ENCODE data around the gene EIF3CL.
"Not testable (repeated sequence)": the region's sequence is repeated elsewhere in the genome, so short reads cannot be mapped to it uniquely, and the experiment has no call there.

The EIF3CL gene, protein sequence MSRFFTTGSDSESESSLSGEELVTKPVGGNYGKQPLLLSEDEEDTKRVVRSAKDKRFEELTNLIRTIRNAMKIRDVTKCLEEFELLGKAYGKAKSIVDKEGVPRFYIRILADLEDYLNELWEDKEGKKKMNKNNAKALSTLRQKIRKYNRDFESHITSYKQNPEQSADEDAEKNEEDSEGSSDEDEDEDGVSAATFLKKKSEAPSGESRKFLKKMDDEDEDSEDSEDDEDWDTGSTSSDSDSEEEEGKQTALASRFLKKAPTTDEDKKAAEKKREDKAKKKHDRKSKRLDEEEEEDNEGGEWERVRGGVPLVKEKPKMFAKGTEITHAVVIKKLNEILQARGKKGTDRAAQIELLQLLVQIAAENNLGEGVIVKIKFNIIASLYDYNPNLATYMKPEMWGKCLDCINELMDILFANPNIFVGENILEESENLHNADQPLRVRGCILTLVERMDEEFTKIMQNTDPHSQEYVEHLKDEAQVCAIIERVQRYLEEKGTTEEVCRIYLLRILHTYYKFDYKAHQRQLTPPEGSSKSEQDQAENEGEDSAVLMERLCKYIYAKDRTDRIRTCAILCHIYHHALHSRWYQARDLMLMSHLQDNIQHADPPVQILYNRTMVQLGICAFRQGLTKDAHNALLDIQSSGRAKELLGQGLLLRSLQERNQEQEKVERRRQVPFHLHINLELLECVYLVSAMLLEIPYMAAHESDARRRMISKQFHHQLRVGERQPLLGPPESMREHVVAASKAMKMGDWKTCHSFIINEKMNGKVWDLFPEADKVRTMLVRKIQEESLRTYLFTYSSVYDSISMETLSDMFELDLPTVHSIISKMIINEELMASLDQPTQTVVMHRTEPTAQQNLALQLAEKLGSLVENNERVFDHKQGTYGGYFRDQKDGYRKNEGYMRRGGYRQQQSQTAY

DNA sequence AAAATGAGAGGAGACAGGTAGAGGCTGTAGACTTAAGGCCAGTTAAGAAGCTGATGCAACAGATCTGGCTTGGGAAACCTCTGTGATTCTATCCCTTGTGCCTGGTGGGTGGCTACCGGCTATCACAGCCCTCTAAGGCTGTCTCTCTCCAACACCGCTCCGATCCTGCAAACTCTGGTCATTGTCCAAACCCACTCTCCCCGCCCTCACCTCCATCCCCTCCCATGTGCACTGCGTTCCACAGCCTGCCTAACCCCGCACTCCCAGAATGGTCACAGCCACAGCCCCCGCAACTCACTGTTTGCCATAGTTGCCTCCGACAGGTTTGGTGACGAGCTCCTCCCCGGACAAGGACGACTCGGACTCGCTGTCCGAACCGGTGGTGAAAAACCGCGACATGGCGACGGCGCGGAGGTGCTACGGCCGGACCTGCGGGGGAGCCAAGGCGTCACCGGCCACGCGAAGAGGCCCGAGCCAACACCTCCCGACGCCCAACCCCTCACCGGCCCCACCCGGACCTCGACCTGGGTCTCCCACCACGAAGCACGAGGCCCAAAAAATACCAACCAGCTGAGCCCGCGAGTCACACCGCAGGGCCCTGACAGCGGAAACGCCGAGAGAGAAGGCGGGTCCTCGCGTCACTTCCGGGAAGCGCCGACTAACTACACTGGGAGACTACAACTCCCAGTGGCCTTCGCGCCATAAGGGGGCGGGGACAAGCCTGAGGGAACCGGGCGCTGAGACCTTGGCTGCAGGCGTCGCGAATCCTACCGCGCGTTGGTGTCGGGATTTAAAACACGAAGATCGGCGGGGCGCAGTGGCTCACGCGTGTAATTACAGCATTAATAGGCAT lies at the start of gene EIF3CL:
Gene EIF3CL, minus strand, starts transcription at position 622 of the 853 bp plus-strand sequence. Its CDS starts 223 bp downstream, at position 399.
- DNase-seq: not testable (repeated sequence)

DNA sequence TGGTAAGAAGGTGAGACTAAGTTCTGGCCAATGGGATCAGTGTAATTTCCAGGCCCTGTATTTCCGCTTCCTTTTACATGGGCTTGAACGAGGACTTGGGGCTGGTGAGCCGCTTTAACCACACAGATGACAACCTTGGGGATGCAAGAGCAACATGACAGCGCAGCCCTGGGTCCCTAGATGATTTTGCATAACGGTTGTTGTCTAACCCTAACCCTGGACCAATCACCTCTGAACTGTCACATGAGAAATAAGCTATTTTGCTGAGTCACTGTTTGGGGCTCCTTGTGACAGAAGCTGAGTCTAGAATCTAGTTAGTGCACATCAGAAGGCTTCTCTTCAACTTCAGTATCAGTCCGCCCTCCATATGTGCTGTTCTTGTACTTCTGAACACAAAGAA lies 43.4 kb upstream of the EIF3CL start:
- not testable (repeated sequence) for DNase-seq

DNA sequence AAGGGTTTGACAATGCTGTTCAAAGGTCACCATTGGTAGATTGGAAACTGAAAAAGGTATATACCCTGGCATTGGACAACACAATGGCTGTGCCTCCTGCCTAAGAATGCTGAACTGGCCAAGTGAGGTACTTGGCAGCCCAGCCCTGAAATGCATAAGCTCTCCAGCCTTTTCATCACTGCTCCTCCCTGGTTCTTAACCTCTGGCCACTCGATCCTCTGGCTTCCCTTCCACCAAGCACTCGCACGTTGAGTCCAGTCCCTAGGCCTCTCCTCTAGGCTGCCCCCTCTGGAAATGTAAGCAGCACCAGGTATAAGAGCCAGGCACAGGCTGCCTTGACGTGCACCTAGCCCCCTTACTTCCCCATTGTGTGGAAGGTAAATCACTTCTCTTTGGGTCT lies 42.7 kb upstream of the EIF3CL start:
- not testable (repeated sequence) for DNase-seq

DNA sequence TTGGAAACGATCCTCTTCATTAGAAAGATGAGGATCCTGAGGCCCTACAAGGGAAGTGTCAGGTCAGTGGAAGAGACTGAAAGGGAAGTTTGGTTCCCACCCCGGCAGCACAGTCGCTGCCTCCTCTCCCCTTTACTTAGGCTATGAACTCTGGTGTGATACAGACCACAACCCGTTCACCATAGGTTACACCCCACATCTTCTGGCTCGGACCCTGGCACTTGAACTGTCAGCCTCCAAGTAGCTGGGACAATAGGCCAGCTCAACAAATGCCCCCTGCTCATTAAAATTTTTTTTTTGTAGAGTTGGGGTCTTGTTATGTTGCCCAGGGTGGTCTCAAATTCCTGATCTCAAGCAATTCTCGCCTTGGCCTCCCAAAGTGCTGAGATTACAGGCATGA lies 40.3 kb upstream of the EIF3CL start:
- DNase-seq: not testable (repeated sequence)

DNA sequence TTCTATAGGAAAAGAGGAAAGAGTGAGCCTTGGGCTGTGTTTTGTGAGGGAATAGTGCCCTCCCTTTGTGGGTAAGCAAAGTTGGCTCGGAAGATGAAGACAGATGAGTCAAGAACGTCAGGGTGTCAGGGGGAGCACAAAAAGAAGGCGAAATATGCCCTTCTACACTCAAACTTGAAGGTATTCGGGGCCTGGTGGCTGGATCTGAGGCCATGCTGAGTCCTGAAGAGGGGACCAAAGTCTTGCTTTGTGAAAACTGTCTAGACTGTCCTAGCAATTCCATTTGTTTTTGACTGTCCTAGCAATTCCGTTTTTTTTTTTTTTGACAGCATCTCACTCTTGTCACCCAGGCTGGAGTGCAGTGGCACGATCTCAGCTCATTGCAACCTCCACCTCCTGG lies 35.3 kb upstream of the EIF3CL start:
- DNase-seq: not testable (repeated sequence)

DNA sequence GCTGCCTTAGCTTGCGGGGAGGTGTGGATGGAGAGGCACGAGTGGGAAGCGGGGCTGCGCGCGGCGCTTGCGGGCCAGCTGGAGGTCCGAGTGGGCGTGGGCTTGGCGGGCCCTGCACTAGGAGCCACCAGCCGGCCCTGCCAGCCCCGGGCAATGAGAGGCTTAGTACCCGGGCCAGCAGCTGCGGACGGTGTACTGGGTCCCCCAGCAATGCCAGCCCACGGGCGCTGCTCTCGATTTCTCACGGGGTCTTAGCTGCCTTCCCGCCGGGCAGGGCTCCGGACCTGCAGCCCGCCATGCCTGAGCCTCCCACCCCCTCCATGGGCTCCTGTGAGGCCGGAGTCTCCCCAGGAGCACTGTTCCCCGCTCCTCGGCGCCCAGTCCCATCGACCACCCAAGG lies 31.7 kb upstream of the EIF3CL start:
- DNase-seq: not testable (repeated sequence)

DNA sequence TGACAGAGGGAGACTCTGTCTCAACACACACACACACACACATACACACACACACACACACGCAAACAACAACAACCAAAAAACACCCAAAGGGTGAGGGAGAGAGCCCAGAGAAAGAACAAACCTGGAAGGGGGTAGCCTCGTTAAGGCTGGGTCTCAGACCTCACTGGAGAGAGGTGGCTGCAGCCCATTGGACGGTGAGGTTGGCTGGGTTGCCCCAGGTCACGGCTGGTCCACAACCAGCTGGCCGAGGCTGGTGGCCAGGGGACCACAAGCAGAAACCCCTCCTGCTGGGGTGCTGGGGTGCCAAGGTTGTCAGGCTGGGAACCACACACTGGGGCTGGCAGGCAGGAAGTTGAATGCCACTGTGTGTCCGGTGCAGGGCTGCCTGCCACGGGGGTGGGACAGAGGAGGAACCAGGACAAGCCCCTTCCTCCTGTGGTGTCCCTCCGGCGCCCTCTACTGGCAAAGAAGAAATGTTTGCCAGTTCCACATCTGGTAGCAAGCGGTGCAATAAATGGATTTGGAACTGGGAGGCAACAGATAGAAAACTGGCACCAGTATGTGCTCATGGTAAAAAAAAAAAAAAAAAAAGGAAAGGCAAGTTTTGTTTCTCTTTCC lies 22.5 kb upstream of the EIF3CL start:
- not testable (repeated sequence) for DNase-seq

DNA sequence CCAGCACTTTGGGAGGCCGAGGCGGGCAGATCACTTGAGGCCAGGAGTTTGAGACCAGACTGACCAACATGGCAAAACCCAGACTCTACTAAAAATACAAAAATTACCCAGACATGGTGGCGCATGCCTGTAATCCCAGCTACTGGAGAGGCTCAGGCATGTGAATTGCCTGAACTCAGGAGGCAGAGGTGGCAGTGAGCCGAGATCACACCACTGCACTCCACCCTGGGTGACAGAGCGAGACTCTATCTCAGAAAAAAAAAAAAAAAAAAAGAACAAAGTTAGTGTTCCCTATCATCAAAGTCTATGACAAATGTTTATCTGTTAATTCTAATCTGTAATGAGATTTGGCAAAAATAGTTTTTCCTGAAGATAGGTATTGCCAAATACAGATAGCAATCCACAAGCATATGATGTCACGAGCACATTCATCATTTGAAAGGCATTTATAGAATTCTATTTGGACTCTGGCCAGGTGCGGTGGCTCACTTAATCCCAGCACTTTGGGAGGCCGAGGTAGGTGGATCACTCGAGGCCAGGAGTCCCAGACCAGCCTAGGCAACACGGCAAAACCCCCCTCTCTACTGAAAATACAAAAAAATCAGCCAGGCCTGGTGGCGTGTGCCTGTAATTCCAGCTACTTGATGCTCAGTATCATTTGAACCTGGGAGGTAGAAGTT lies 17.6 kb upstream of the EIF3CL start:
- DNase-seq: not testable (repeated sequence)

DNA sequence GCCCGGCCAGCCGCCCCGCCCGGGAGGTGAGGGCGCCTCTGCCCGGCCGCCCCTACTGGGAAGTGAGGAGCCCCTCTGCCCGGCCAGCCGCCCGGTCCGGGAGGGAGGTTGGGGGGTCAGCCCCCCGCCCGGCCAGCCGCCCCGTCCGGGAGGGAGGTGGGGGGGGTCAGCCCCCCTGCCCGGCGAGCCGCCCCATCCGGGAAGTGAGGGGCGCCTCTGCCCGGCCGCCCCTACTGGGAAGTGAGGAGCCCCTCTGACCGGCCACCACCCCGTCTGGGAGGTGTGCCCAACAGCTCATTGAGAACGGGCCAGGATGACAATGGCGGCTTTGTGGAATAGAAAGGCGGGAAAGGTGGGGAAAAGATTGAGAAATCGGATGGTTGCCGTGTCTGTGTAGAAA lies 13.4 kb upstream of the EIF3CL start:
- DNase-seq: not testable (repeated sequence)

DNA sequence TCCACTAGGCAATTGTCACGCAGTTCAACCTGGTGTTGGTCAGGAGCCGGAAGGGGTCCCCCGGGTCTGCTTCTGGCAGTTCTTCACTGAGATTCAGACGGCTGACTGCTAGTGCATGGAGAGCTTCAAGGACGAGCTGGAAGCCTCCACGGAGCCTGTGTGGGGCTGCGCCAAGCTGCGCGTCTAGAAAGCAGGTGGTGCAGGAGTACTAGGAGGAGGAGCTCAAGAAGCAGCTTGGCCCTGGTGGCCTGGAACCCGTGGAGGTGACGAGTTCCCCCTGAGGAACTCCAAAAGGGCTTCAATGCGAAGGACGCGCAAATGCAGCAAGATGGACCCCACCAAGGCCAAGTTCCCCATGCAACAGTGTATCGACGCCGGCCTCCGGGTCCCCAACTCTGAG lies 10.9 kb upstream of the EIF3CL start:
- not testable (repeated sequence) for DNase-seq

DNA sequence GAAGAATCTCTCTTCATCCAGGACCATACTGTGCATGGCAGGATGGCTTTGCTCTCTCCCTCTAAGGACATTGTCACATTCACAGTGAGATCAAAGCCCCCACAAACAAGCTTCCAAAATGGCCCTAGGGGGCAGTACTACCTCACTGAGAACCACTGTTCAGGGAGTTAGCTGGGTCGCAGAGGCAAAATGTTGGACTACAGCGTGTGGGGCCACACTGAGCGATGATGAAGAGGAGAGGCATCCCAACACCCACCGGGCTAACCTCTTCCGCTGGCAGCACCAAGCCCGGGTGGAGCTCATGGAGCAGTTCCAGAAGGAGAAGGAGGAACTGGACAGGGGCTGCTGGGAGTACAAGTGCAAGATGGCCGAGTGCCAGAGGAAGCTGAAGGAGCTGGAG lies 9.9 kb upstream of the EIF3CL start:
- not testable (repeated sequence) for DNase-seq

DNA sequence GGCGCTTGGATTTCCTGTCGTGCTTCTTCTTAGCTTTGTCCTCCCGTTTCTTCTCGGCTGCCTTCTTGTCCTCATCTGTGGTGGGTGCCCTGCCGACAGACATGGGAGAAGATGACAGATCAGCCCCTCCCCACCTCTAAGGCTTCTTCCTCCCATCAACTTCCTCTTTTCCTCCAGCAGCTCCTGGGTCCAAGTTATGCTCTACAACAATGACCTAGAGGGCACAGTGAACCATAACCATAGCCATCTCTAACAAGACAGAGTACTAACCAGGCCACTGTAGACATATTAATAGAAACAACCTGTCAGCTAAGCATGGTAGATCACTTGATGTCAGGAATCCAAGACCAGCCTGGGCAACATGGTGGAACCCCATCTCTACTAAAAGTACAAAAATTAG lies 11.6 kb downstream of the EIF3CL start:
- not testable (repeated sequence) for DNase-seq

DNA sequence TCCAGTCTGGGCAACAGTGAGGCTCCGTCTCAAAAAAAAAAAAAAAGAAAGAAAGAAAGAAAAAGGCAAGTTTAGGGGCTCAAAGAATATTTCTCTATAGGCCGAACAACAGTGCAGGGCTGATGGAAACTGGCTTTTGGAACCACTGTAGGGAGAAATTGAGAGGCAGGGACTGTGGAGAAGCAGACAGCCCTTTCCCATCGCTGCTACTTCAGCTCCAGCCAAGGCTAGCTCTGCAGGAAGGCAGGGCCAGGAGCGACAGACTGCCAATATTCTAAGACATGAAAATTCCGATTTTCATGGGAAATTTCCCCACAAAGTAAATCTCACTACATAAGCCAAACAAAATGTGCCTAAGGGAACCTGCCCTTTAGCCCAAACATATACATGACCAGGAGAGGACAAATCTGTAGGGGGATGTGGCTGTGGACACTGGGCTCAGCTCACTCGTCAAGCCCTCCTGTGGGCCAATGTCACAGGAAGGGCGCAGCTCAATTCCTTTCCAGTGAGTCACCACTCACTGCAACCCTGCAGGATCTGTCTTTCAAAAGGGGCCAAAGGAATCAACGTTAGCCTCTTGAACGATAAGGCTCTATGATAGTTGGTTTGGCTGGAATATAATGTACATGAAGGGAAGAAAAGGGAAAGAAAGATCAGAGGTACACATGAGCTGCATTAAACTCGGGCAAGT lies 21.3 kb downstream of the EIF3CL start:
- not testable (repeated sequence) for DNase-seq

DNA sequence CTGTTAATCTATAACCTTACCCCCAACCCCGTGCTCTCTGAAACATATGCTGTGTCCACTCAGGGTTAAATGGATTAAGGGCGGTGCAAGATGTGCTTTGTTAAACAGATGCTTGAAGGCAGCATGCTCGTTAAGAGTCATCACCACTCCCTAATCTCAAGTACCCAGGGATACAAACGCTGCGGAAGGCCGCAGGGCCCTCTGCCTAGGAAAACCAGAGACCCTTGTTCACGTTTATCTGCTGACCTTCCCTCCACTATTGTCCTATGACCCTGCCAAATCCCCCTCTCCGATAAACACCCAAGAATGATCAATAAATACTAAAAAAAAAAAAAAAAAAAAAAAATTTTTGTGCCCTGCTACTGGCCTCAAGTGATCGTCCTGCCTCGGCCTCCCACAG lies 25.8 kb downstream of the EIF3CL start:
- not testable (repeated sequence) for DNase-seq

DNA sequence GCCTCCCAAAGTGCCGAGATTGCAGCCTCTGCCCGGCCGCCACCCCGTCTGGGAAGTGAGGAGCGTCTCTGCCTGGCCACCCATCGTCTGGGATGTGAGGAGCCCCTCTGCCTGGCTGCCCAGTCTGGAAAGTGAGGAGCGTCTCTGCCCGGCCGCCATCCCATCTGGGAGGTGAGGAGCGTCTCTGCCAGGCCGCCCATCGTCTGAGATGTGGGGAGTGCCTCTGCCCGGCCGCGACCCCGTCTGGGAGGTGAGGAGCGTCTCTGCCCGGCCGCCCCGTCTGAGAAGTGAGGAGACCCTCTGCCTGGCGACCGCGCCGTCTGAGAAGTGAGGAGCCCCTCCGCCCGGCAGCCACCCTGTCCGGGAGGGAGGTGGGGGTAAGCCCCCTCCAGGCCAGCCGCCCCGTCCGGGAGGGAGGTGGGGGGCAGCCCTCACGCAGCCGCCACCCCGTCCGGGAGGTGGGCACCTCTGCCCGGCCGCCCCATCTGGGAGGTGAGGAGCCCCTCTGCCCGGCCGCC lies 26.5 kb downstream of the EIF3CL start:
- not testable (repeated sequence) for DNase-seq

DNA sequence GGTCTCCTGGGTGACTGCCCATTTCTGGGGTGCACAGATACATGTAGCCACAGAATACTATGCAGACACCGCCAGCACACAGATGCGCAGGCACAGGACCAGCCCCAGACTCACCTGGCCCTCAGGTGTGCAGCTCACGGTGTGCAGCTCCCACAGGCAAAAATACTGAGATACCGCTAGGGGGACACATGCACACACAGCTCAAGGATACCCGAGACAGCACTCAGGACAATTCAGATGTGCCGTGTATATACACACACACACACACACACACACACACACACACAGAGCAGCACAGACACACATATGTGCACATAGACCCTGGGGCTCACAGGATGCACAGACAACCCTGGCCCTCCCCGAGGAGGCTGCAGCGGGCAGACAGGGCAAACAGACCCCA lies 28.5 kb downstream of the EIF3CL start:
- not testable (repeated sequence) for DNase-seq

DNA sequence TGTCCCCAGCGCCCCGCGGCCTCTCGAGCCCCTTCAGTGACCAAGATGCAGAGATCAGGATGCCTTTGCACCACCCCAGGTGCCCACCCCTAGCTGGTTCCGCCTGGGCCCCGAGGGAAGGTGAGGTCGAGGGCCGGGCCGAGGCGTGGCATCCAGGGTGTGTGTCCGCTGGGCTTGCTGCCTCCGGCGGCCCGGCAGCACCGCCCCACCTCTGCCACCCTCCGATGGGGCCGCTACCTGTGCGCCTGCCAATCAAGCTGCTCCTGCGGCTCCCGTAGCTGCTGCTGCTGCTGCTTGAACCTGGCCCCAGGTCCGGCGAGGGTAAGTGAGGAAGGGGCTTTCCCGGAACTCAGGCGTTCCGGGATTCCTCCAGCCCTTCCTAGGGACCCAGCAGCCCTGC lies 29.4 kb downstream of the EIF3CL start:
- DNase-seq: not testable (repeated sequence)

DNA sequence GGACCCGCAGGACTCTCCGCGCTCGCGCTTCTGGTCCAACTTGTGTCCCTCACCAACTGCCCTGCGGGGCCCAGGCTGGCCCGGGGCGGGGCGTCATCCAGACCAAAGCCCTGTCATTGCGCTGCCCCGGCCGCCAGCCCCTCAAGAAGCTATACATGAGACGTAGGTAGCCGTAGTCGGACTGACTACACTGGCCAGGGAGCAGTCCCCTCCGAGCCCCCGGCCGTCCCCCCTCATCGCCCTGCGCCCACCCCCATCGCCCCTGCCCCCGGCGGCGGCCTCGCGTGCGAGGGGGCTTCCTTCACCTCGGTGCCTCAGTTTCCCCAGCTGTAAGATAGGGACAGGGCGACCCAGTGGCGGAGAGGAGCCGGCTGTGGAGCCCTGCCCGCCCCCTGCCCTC lies 35.7 kb downstream of the EIF3CL start:
- DNase-seq: not testable (repeated sequence)

DNA sequence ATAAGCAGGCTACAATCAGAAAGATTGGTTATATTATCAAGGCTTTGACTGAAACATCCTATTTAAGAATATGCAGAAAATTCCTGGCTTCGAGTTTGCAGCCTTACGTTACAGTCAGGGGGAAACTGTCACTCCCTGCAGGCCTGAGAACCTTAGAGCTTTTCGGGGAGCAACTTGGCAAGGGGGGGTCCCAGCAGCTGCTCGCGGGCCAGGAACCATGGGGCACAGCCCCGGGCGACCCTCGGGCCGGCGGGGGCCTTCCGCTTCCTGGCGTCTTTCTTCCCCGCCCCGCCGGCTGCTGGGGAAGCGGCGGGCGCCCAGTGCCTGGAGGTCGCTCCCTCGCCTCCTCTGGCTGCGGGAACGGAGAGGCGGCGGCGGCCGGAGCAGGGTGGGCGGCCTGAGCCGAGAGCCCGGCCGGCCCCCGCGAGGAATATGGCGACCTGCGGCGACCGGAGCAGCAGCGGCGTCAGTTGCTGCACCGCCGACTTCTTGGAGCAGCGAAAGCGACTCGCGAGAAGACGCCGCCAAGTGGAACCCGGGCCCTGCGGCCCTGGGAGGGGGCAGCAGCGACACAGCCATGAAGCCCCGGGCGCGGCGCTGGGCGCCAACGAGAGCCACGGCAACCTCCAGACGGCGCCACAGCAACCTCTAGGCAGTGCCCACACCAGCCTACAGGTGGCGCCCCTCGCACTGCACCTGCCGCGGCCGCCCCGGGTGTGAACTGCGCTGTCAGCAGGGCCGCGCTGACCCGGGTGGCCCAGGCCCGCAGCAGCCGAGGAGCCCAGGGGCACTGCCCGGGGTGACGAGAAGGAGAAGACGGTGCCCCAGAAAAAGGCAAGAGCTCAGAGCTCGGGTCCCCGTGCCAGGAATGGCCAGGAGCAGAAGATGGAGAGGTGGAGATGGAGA lies 39.1 kb downstream of the EIF3CL start:
- DNase-seq: not testable (repeated sequence)

DNA sequence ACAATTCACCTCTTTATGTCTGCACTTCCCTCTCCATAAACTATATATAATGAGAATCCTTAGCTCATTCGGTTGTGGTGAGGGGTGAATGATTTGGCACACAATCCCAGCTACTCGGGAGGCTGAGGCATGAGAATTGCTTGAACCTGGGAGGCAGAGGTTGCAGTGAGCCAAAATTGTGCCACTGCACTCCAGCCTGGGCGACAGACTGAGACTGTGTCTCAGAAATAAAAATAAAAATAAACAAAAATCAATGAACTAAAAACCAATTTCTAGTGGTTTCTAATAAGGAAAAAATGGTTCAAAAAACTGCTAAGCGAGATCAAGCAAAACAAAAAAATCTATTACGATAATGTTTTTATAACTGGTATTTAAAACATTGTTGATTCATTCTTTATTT lies 40.2 kb downstream of the EIF3CL start, which contains the start of gene NPIPB6:
Gene NPIPB6, minus strand, starts transcription at position 101 of the 400 bp plus-strand sequence. CDS start 686 bp downstream, outside the sequence.
- DNase-seq: not testable (repeated sequence)

Measured in NCI-H2107 (cell line).